GM18526 (cell line): ENCODE measurements around the gene ATG4B.

Source experiments
- POLR2A ChIP-seq: IDR thresholded peaks from 3 replicates; pipeline ENCODE4 v1.6.1; 2011; ENCODE audit not compliant: insufficient read length; ENCODE audit errors: extremely low read depth

Gene ATG4B

GRCh38 chr2:241637018-241637794 lies at the start of gene ATG4B, which contains the start of gene THAP4:
Gene ATG4B (plus strand): TSS chr2:241637693. CDS start chr2:241637715, 22 bp downstream.
Gene THAP4 (minus strand): TSS chr2:241637158. CDS start chr2:241637017, 141 bp downstream.
- peak; percentile 80 for TF ChIP-seq POLR2A

- no peak for TF ChIP-seq POLR2A
Measured at GRCh38 chr2:241592126-241592845, 45.2 kb upstream of the ATG4B start.

DNA sequence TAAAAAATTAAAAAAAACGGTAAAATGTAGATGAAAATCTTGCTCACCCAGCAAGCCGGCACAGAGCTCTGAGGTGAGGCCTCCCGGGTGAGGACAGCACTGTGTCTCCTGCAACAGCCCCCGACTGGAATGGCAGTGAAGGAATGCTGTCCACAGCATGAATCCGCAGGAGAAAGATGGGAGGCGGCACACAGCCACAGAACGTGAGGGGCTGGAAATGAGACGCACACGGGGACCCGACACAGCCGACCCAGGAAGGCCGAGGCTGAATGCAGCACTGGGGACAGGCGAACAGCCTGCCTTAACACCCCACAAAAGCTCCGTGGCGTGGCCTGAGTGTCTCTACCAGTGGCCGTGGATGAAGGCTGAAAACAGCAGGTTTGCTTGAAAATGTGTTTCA lies 44.2 kb upstream of the ATG4B start:
- no peak for TF ChIP-seq POLR2A

DNA sequence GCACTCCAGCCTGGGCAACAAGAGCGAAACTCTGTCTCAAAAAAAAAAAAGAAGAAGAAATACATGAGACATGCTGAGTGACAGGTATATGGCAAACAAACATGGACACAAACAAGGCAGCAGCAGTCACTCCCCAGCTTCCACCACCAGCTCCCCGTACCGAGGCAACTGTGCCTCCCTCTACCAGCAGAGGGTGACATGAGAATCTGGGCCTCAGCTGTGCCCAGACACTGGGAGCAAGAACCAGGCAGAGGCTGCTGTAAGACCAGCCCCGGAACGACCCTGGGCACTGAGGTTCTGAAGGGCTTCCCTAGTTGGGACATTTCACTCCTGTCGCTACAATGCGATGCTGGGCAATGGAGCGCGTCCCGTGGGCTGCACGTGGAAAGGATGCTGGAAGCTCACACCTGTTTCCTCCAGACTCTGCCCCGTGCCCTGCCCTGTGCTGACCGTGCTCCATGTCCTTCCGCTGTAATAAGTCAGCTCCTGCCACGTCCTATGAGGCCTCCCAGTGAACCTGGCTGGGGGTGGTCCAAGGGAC lies 41.8 kb upstream of the ATG4B start:
- no peak for TF ChIP-seq POLR2A

DNA sequence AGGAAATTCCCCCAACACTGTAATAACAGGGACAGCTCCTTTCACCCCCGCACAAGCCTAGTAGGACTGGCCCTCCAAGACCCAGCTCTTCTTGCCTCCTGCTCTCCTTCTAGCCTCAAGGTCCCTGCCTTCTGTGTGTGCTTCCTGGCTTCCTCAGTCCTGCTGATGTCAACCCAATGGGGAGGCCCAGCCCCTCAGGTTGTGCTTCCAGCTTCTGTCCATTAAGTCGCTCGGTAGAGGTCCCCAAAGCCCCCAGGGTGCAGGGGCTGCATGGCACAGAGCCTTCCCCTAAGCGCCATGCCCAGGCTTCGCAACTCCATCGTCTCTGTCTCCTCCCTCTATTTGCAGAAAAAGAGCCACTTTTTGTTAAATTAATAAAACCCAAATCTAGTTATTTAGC lies 39.9 kb upstream of the ATG4B start:
- TF ChIP-seq POLR2A = no peak

DNA sequence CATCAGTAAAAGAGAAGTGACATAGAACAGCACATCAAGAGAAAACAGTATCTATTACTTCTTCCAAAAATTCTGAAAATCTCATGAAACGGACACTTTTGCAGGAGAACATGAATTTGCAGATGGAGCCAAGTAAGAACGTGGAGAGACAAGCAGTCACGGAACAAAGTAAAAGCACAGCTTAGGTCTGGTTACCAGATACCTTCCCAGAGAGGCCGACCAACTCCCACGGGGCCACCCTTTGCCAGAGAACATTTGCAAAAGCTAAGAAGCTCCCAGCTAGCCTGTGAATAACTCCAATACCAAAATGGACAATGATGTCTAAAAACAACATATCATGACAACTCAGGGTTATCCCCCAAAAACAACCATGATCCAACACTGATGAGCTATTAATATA lies 39.4 kb upstream of the ATG4B start:
- TF ChIP-seq POLR2A = no peak

GRCh38 chr2:241598487-241598886 lies 39.0 kb upstream of the ATG4B start:
- no peak for TF ChIP-seq POLR2A

DNA sequence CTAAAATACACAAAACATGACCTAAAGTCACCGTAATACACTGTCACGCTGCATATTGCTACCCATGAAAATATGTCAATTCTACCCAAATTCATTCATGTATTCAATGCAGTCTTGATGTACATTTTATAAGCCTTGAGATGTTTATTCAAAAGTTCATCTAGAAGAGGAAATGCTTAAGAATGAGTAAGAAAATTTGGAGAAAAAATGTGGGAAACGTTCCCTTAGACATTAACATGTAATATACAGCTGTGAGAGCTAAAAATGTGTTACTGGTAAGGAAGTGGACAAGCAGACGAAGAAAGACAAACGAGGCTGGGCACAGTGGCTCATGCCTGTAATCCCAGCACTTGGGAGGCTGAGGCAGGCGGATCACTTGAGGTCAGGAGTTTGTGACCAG lies 37.9 kb upstream of the ATG4B start:
- TF ChIP-seq POLR2A = no peak

GRCh38 chr2:241601841-241602240 lies 35.7 kb upstream of the ATG4B start:
- no peak for TF ChIP-seq POLR2A

- TF ChIP-seq POLR2A = no peak
Measured at GRCh38 chr2:241602720-241603119, 34.8 kb upstream of the ATG4B start.

DNA sequence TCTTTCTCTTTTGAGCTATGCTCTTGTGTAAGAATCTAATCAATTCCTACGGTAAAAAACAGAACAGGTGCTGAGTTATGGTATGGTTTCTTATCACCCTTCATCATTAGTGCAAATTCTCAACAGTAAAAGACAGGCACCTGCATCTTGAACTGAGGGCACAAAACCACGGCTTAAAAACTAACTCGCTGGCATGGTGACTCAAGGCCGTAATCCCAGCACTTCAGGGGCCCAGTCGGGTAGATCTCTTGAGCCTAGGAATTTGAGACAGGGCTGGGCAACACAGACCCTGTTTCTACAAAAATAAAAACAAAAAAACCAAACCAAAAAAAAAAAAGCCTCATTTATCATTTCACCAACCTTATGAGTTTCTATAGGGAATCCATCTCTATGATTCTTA lies 33.8 kb upstream of the ATG4B start:
- TF ChIP-seq POLR2A = no peak

DNA sequence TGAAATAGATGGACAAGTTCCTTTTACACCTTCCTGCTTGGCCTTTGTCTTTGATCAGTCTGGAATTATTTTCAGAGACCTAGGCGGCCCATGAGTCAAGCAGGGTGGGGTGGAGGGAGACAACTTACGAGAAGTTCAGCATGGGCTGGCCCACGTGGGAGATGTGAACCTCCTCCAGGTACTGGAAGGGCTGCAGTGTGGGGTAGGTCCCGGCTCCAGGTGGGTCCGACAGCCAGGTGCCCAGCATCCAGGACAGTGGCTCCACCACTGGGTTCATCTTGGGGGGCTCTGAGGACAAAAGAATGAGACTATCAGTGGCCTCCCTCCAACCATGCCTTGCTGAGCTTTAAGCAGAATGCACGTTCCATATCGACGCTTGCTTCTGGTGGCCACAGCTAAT lies 31.3 kb upstream of the ATG4B start:
- TF ChIP-seq POLR2A = no peak

- no peak for TF ChIP-seq POLR2A
Measured at GRCh38 chr2:241607162-241607885, 30.2 kb upstream of the ATG4B start.

- no peak for TF ChIP-seq POLR2A
Measured at GRCh38 chr2:241608881-241609280, 28.6 kb upstream of the ATG4B start.
